ENCODE data around the gene CECR2. TPM values are rescaled to one million over a fixed set of nuclear protein-coding genes. Genes with fewer than 3 reads are reported as not detected.

The CECR2 gene
- total RNA-seq, 2 donors from 2014 or later = 2.6 to 3.4 TPM

- no peaks in the 10 kb centered on the region for H3K9me3 ChIP-seq
- WGBS, 2 donors = 61 to 74% methylated on average over 3 of the region's 3 CpGs
- no peak overlapping the region for H3K27ac ChIP-seq
- TF ChIP-seq POLR2A (IDR thresholded peaks at IDR 0.05) = no peak
- no peak for TF ChIP-seq CTCF (IDR thresholded peaks at IDR 0.05)
- no peak for DNase-seq
- H3K4me1 ChIP-seq = no peaks in the 10 kb centered on the region
- no peak overlapping the region for H3K4me3 ChIP-seq
- no peak for ATAC-seq
- intact Hi-C loops (cut with DNase I) = no loop called here
- no peaks in the 10 kb centered on the region for H3K27me3 ChIP-seq
- no peaks in the 10 kb centered on the region for H3K36me3 ChIP-seq (replicated peaks in 1 of 2; ENCODE audit: insufficient read depth in 1 of 2, low read depth in 2 of 2)
Measured at GRCh38 chr22:17434856-17435255, 65.6 kb downstream of the CECR2 start.

GRCh38 chr22:17435375-17435774, 66.1 kb downstream of the CECR2 start:
- no peaks in the 10 kb centered on the region for H3K27me3 ChIP-seq
- DNase-seq (no peak), ATAC-seq (no peak)
- H3K27ac ChIP-seq = no peak overlapping the region
- H3K4me3 ChIP-seq = no peak overlapping the region
- no peaks in the 10 kb centered on the region for H3K9me3 ChIP-seq
- no peaks in the 10 kb centered on the region for H3K36me3 ChIP-seq (replicated peaks in 1 of 2; ENCODE audit: insufficient read depth in 1 of 2, low read depth in 2 of 2)
- 79 to 89% methylated on average over 3 of the region's 3 CpGs for WGBS, 2 donors
- TF ChIP-seq CTCF (IDR thresholded peaks at IDR 0.05) (no peak), POLR2A (IDR thresholded peaks at IDR 0.05) (no peak)
- H3K4me1 ChIP-seq = no peaks in the 10 kb centered on the region
- intact Hi-C loops (cut with DNase I) = no loop called here

GRCh38 chr22:17436382-17436980, 67.2 kb downstream of the CECR2 start:
- WGBS, 2 donors = 55 to 75% methylated on average over 5 of the region's 5 CpGs
- ATAC-seq (no peak), DNase-seq (no peak)
- H3K27me3 ChIP-seq = no peaks in the 10 kb centered on the region
- TF ChIP-seq POLR2A (IDR thresholded peaks at IDR 0.05) (no peak), CTCF (IDR thresholded peaks at IDR 0.05) (no peak)
- H3K9me3 ChIP-seq = no peaks in the 10 kb centered on the region
- intact Hi-C loops (cut with DNase I) = no loop called here
- no peaks in the 10 kb centered on the region for H3K36me3 ChIP-seq (replicated peaks in 1 of 2; ENCODE audit: insufficient read depth in 1 of 2, low read depth in 2 of 2)
- no peak overlapping the region for H3K27ac ChIP-seq
- H3K4me3 ChIP-seq = no peak overlapping the region
- no peaks in the 10 kb centered on the region for H3K4me1 ChIP-seq

- H3K4me1 ChIP-seq = no peaks in the 10 kb centered on the region
- no peak overlapping the region for H3K4me3 ChIP-seq
- 43 to 50% methylated on average over 8 of the region's 8 CpGs for WGBS, 2 donors
- H3K27ac ChIP-seq = no peak overlapping the region
- intact Hi-C loops (cut with DNase I) = no loop called here
- ATAC-seq (no peak), DNase-seq (no peak)
- H3K9me3 ChIP-seq = no peaks in the 10 kb centered on the region
- H3K36me3 ChIP-seq (replicated peaks in 1 of 2; ENCODE audit: insufficient read depth in 1 of 2, low read depth in 2 of 2) = no peaks in the 10 kb centered on the region
- H3K27me3 ChIP-seq = no peaks in the 10 kb centered on the region
- TF ChIP-seq CTCF (IDR thresholded peaks at IDR 0.05) (no peak), POLR2A (IDR thresholded peaks at IDR 0.05) (no peak)
Measured at GRCh38 chr22:17436981-17437412, 67.7 kb downstream of the CECR2 start.

GRCh38 chr22:17438026-17438425, 68.8 kb downstream of the CECR2 start:
- no peak for DNase-seq
- no peak for ATAC-seq
- Histone ChIP-seq H3K4me1 (no peaks in the 10 kb centered on the region), H3K4me3 (no peak overlapping the region), H3K27me3 (no peaks in the 10 kb centered on the region), H3K36me3 (replicated peaks in 1 of 2; ENCODE audit: insufficient read depth in 1 of 2, low read depth in 2 of 2) (no peaks in the 10 kb centered on the region), H3K9me3 (no peaks in the 10 kb centered on the region), H3K27ac (no peak overlapping the region)
- TF ChIP-seq CTCF (IDR thresholded peaks at IDR 0.05) (no peak), POLR2A (IDR thresholded peaks at IDR 0.05) (no peak)
- WGBS, 2 donors = 81 to 86% methylated on average over 2 of the region's 2 CpGs
- intact Hi-C loops (cut with DNase I) = no loop called here
